Liver (tissue), 9 donors: ENCODE data around the gene ADAP1. TPM values are rescaled to one million over a fixed set of nuclear protein-coding genes. Genes with fewer than 3 reads are reported as not detected.

ENCODE experiments used
- DNase-seq: peaks from one replicate; pipeline ENCODE4 v3.0.0-alpha.2; 2017; ENCODE audit warnings: low spot score
- H3K27ac ChIP-seq, 2 donors: one replicate each; pipeline ENCODE4 v1.7.0; 2013; ENCODE audit warnings: inconsistent platforms in 2 of 2, low read length in 2 of 2, control low read depth in 1 of 2, low read depth in 1 of 2, mild to moderate bottlenecking in 1 of 2
- H3K27me3 ChIP-seq, 4 donors: one replicate each; pipeline versions ENCODE4 v1.6.1 to v1.7.0; 2013; ENCODE audit warnings: low read length in 3 of 4, inconsistent platforms in 1 of 4, mild to moderate bottlenecking in 1 of 4, moderate library complexity in 1 of 4; ENCODE audit not compliant: control insufficient read depth in 4 of 4, insufficient read depth in 4 of 4
- H3K36me3 ChIP-seq, 4 donors: one replicate each; pipeline versions ENCODE4 v1.6.1 to v1.7.0; 2013; ENCODE audit warnings: low read length in 3 of 4, mild to moderate bottlenecking in 3 of 4, low read depth in 1 of 4, moderate library complexity in 1 of 4; ENCODE audit not compliant: control insufficient read depth in 4 of 4, insufficient read depth in 3 of 4
- H3K4me1 ChIP-seq, 4 donors: one replicate each; pipeline versions ENCODE4 v1.6.1 to v1.7.0; 2013; ENCODE audit warnings: low read length in 3 of 4, mild to moderate bottlenecking in 3 of 4, moderate library complexity in 1 of 4; ENCODE audit not compliant: control insufficient read depth in 4 of 4, insufficient read depth in 4 of 4
- H3K4me3 ChIP-seq, 3 donors: one replicate each; pipeline versions ENCODE4 v1.6.1 to v1.7.0; 2013; ENCODE audit warnings: low read length in 3 of 3, control low read depth in 1 of 3, low read depth in 1 of 3, mild to moderate bottlenecking in 1 of 3
- H3K9ac ChIP-seq, 2 donors: one replicate each; pipeline ENCODE4 v1.7.0; 2013; ENCODE audit warnings: low read length in 2 of 2, mild to moderate bottlenecking in 2 of 2, moderate library complexity in 2 of 2, control low read depth in 1 of 2, low read depth in 1 of 2
- H3K9me3 ChIP-seq, 4 donors: one replicate each; pipeline versions ENCODE4 v1.6.1 to v1.7.0; 2013; ENCODE audit warnings: low read length in 3 of 4; ENCODE audit not compliant: control insufficient read depth in 4 of 4
- ATF3 ChIP-seq: IDR thresholded peaks from 2 replicates; pipeline ENCODE4 v1.6.1; 2016; ENCODE audit warnings: antibody characterized with exemption
- CTCF ChIP-seq: fragments of 150-350 bp; IDR thresholded peaks from 2 replicates; pipeline ENCODE4 v1.5.1; 2017; ENCODE audit warnings: improper control_type of control experiment, low read depth, low read length; ENCODE audit not compliant: missing input control
- EGR1 ChIP-seq, 2 donors: IDR thresholded peaks; 2 replicates each; pipeline ENCODE4 v1.6.1; 2016 to 2018; ENCODE audit warnings: antibody characterized with exemption in 2 of 2, low read depth in 2 of 2
- FOXA1 ChIP-seq: IDR thresholded peaks from 2 replicates; pipeline ENCODE4 v1.6.1; 2016; ENCODE audit warnings: antibody characterized with exemption
- FOXA2 ChIP-seq: IDR thresholded peaks from 2 replicates; pipeline ENCODE4 v1.6.1; 2016; ENCODE audit warnings: antibody characterized with exemption
- GABPA ChIP-seq, 2 donors: IDR thresholded peaks in 1 of 2; conservative IDR thresholded peaks in 1 of 2; 2 replicates each; pipeline ENCODE4 v1.6.1; 2016; ENCODE audit warnings: antibody characterized with exemption in 2 of 2, mild to moderate bottlenecking in 1 of 2, moderate library complexity in 1 of 2
- HNF4A ChIP-seq, 2 donors: conservative IDR thresholded peaks; 2 replicates each; pipeline ENCODE4 v1.6.1; 2016; ENCODE audit warnings: antibody characterized with exemption in 2 of 2, mild to moderate bottlenecking in 2 of 2
- JUND ChIP-seq, 2 donors: IDR thresholded peaks; 2 replicates each; pipeline ENCODE4 v1.6.1; 2016; ENCODE audit warnings: antibody characterized with exemption in 2 of 2
- NR2F2 ChIP-seq: IDR thresholded peaks from 2 replicates; pipeline ENCODE4 v1.6.1; 2016; ENCODE audit warnings: antibody characterized with exemption
- RAD21 ChIP-seq, 2 donors: IDR thresholded peaks; 2 replicates each; pipeline ENCODE4 v1.6.1; 2016; ENCODE audit warnings: antibody characterized with exemption in 2 of 2, mild to moderate bottlenecking in 2 of 2
- REST ChIP-seq: IDR thresholded peaks from 2 replicates; pipeline ENCODE4 v1.6.1; 2016; ENCODE audit warnings: antibody characterized with exemption, mild to moderate bottlenecking
- RXRA ChIP-seq, 2 donors: IDR thresholded peaks; 2 replicates each; pipeline ENCODE4 v1.6.1; 2017 to 2018; ENCODE audit warnings: antibody characterized with exemption in 2 of 2, mild to moderate bottlenecking in 1 of 2
- SP1 ChIP-seq: IDR thresholded peaks from 2 replicates; pipeline ENCODE4 v1.6.1; 2018; ENCODE audit warnings: antibody characterized with exemption, mild to moderate bottlenecking
- TAF1 ChIP-seq: conservative IDR thresholded peaks from 2 replicates; pipeline ENCODE4 v1.6.1; 2016; ENCODE audit warnings: antibody characterized with exemption, mild to moderate bottlenecking
- YY1 ChIP-seq: IDR thresholded peaks from 2 replicates; pipeline ENCODE4 v1.6.1; 2016; ENCODE audit warnings: antibody characterized with exemption, mild to moderate bottlenecking
- ZBTB33 ChIP-seq: IDR thresholded peaks from 2 replicates; pipeline ENCODE4 v1.6.1; 2016; ENCODE audit warnings: antibody characterized with exemption
- WGBS: extraction: QIAGEN DNeasy Blood & Tissue Kit; methylation state at CpG from one replicate; pipeline ENCODE4 v1.1.7; 2013; 5-methylcytosine and 5-hydroxymethylcytosine counted together
- polyA plus RNA-seq, 2 donors: library from polyadenylated mRNA; stranded (reverse) in 1 of 2; unstranded in 1 of 2; fragments of 200-250 nt in 1 of 2; fragments of >200 nt in 1 of 2; fragmentation: Nextera tagmentation in 1 of 2; extraction: Ambion mirVana in 1 of 2; gene quantifications; one replicate each; pipeline versions ENCODE4 v1.2.1 to v1.2.3, GENCODE V29; 2013 to 2015
- total RNA-seq, 2 donors: library from RNA; depleted of rRNA; stranded (reverse); fragments of >200 nt; gene quantifications; one replicate each; pipeline ENCODE4 v1.2.3, GENCODE V29; 2014
- donor health status: healthy.
- donor health status: healthy.
- donor health status: healthy.
- donor health status: healthy.
- donor health status: healthy.

ADAP1 gene
- total and polyA plus RNA-seq, 4 donors: 0.46 to 3.7 (median 2.7) TPM

GRCh38 chr7:919924-920341 is 34.5 kb downstream of the ADAP1 start:
- Histone ChIP-seq H3K36me3 (no peaks in the 10 kb centered on the region), H3K27me3 (no peaks in the 10 kb centered on the region), H3K4me3 (no peak overlapping the region), H3K4me1 (peaks cover 0 to 6% (median under 1%) of the 10 kb centered on the region in 4 donors), H3K9me3 (no peaks in the 10 kb centered on the region), H3K9ac (no peak overlapping the region), H3K27ac (no peak overlapping the region)
- WGBS: 81% methylated on average over 26 of the region's 26 CpGs
- no peak for DNase-seq
- no peak for TF ChIP-seq ATF3
- no peak for TF ChIP-seq HNF4A (conservative IDR thresholded peaks at IDR 0.05)
- no peak for TF ChIP-seq RAD21 (IDR thresholded peaks at IDR 0.05)
- TF ChIP-seq JUND (IDR thresholded peaks at IDR 0.05): no peak
- TF ChIP-seq CTCF: no peak
- TF ChIP-seq RXRA (IDR thresholded peaks at IDR 0.05): no peak
- TF ChIP-seq REST: no peak
- no peak for TF ChIP-seq TAF1
- no peak for TF ChIP-seq EGR1 (IDR thresholded peaks at IDR 0.05; ENCODE audit: low read depth in 2 of 2)
- TF ChIP-seq NR2F2: no peak
- no peak for TF ChIP-seq FOXA1
- TF ChIP-seq YY1: no peak
- TF ChIP-seq GABPA (IDR thresholded peaks at IDR 0.05 in 1 of 2, conservative IDR thresholded peaks at IDR 0.05 in 1 of 2): no peak
- no peak for TF ChIP-seq SP1
- TF ChIP-seq ZBTB33: no peak

GRCh38 chr7:919114-919442 is 35.4 kb downstream of the ADAP1 start:
- H3K4me3 ChIP-seq: no peak overlapping the region
- no peak overlapping the region for H3K9ac ChIP-seq
- peaks cover 0 to 6% (median under 1%) of the 10 kb centered on the region in 4 donors for H3K4me1 ChIP-seq
- no peaks in the 10 kb centered on the region for H3K9me3 ChIP-seq
- no peaks in the 10 kb centered on the region for H3K36me3 ChIP-seq
- TF ChIP-seq SP1 (no peak), FOXA1 (no peak), RXRA (IDR thresholded peaks at IDR 0.05) (no peak), FOXA2 (no peak), GABPA (IDR thresholded peaks at IDR 0.05 in 1 of 2, conservative IDR thresholded peaks at IDR 0.05 in 1 of 2) (no peak), JUND (IDR thresholded peaks at IDR 0.05) (no peak), ZBTB33 (no peak), ATF3 (no peak), HNF4A (conservative IDR thresholded peaks at IDR 0.05) (no peak)
- no peak for DNase-seq
- H3K27ac ChIP-seq: no peak overlapping the region
- 75% methylated on average over 13 of the region's 13 CpGs for WGBS
- H3K27me3 ChIP-seq: no peaks in the 10 kb centered on the region
